Measurements from ENCODE around the gene FDXR.

The FDXR gene

DNA sequence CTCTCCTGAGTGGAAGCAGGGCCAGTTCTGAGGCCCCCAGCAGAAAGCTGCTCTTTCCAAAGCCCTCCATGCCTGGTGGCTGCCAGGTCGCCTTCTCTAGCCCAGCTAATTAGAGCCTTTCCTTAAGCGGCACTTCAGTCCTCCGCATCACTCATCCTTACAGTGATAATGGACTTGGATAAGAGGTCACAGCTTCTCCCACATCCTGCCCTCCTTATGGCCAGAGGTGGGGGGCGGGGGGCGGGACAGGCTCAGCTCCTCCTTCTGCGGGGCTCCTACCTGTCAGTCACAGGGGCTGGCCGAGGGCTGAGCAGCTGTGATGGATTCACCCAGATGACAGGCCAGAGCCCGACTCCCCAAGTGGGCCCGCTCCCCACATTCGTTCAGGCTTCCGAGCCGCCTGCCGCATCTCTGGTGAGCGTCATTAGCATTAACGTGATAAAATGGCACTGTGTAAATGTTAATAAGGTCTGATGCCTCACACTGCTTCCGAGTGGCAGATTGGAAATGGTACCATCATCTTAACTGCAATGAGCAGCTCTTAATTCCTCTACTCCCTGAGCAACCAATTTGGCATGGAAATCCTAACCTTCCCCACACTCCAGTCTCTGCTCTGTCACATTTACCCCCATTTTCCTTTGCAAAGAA is 54.4 kb downstream of the FDXR start:
- DNase-seq (ENCODE audit: insufficient read length, low spot score) (no peak), FAIRE-seq (no peak)

DNA sequence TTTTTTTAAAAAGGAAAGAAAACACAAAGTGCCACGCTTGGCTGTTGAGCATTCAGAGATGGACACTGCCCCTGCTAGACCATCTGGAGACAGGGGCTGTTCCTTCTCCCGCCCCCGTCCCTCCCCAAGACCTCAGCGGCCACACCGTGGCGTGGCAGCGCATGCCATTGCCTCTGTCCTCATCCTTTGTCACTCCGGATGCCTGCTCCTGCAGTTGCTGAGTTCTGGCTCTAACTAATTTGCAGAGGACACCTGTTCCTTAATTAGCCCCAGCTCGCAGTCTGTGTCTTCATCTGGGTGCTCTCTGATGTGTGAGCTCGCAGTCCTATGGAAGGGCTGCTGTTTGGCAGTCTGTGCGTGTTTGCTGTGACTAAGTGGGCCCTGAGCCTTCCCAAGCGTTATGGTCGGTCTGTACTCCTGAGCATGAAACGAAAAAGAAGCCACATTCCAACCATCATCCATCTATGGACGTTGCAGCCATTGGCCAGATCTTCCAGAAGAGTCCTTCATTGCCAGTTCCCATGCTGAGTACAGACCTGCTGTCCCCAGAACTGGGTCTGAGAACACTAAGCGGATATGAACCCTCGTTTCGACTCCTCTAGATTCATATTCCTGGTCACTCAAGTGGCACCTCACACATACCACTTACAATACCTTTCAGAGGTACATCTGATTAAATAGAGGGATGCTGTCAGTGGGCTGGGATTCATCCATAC is 55.7 kb downstream of the FDXR start:
- DNase-seq (ENCODE audit: insufficient read length, low spot score) (no peak), FAIRE-seq (peak; percentile 26)

DNA sequence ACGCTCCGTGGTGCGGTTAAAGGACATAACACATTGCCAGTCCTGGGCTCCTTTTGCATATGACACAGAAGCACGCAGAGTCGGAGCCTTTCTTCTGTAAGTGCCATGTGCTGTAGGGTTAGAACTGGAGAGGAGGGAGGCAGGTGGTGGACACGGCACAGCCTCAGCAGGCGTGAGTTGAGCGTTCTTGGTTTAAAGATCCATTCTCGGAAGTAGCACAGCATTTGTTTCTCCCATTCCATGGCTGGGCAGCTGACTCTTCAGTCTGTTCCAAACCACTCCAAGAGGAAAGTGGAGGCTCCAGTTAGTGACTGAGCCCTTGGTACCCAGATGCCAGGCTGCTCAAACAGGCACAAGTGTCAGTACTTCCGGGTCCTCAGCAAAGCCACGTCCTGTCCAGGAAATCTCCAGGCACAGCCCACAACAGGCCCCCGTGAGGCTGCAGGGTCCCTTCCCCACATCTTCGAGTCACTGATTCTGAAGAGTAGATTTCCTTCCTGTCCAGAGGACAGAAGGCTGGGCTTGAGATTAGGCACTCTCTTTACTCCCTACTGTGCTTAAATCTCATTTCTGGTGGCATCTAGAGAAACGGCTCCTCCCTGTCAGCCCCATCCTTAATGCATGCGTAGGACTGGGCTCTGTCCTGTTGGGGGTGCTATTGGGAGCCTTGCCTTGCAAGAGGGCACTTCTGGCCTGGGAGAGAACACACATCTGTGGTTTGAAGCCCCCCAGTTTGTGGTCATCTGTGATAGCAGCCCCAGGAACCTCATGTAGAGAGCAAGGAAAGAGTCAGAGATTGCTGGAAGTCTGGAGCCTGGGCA is 57.0 kb downstream of the FDXR start:
- DNase-seq (ENCODE audit: insufficient read length, low spot score): no peak
- FAIRE-seq: no peak

DNA sequence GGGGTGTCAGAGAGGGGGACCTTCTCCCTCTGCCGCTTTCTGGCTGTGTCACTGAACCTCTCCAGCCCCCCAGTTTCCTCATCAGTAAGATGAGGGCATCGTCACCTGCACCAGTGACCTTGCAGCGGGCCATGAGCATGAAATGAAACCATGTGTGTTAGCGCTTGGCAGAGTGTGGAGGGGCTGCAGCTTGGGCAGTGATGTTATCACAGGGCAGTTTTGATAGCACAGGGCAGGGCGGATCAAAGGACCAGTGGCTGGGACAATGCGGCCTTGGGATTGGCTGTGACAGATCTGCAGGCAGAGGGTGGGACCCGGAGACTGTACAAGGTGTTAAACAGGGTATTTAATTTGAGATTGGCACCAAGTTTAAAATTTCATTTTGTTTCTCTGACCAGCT is 57.7 kb downstream of the FDXR start:
- no peak for FAIRE-seq

DNA sequence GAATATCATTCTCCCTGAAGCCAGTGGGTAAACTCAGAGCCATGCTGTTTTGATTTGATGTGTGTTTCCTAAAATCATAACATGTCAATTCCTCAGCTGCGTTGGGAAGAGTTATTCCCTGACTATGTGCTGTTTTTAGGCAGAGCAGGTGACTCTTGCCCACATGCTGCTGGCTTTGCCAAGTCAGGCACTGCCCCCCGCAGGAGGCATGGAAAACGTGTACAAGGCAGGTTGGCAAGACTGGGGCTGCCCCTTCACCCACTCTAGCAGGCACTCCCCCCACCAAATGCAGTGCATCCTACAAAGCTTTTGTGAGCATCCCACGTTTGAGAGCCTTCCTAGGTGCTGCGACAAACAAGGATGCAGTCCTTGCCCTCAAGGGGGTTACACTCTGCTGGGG is 58.3 kb downstream of the FDXR start:
- FAIRE-seq: no peak

More for the DNA sequence above, 57.7 kb downstream of the FDXR start:
- DNase-seq (ENCODE audit: insufficient read length, low spot score): no peak

More for the DNA sequence above, 58.3 kb downstream of the FDXR start:
- DNase-seq (ENCODE audit: insufficient read length, low spot score): no peak
